ENCODE results near the gene VIP.
A peak's percentile ranks its signal among the peaks of the same experiment; 100 is the strongest.

Gene VIP

GRCh38 chr6:152727507-152727906, 23.1 kb upstream of the VIP start:
- TF ChIP-seq, protein P1, sequence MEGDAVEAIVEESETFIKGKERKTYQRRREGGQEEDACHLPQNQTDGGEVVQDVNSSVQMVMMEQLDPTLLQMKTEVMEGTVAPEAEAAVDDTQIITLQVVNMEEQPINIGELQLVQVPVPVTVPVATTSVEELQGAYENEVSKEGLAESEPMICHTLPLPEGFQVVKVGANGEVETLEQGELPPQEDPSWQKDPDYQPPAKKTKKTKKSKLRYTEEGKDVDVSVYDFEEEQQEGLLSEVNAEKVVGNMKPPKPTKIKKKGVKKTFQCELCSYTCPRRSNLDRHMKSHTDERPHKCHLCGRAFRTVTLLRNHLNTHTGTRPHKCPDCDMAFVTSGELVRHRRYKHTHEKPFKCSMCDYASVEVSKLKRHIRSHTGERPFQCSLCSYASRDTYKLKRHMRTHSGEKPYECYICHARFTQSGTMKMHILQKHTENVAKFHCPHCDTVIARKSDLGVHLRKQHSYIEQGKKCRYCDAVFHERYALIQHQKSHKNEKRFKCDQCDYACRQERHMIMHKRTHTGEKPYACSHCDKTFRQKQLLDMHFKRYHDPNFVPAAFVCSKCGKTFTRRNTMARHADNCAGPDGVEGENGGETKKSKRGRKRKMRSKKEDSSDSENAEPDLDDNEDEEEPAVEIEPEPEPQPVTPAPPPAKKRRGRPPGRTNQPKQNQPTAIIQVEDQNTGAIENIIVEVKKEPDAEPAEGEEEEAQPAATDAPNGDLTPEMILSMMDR (IDR thresholded peaks at IDR 0.05; ENCODE audit: poor library complexity, severe bottlenecking), result no peak
- Histone ChIP-seq H3K27me3 (ENCODE audit: insufficient read depth, poor library complexity, severe bottlenecking) (no peaks in the 10 kb centered on the region), H3K36me3 (ENCODE audit: low read depth) (no peaks in the 10 kb centered on the region), H3K4me1 (ENCODE audit: insufficient read depth, poor library complexity, severe bottlenecking) (peaks cover 11% of the 10 kb centered on the region), H3K27ac (ENCODE audit: poor library complexity, severe bottlenecking) (no peak overlapping the region), H3K9me3 (ENCODE audit: severe bottlenecking) (no peaks in the 10 kb centered on the region), H3K4me3 (ENCODE audit: severe bottlenecking) (no peak overlapping the region)
- DNase-seq (ENCODE audit: low spot score) (no peak), ATAC-seq (ENCODE audit: low read depth) (no peak)

DNA sequence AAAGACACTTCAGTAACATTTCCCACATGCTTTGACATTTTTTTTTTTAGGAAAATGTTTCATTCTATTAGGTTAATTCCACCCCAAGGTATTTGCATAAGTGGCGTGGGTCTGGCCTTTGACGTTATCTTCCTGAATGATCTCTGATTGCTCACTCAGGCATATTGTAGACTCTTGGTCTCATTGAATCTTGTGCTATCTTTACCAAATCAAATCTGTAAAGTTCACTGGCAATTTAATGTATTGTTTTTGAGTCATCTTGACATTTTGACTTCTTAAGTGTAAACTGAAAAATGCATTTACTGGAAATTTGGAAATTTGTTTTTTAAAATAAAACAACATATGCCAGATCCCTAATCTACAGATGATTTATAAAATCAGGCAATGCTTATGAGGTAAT, 16.0 kb upstream of the VIP start:
- Histone ChIP-seq H3K9me3 (ENCODE audit: severe bottlenecking) (no peaks in the 10 kb centered on the region), H3K4me1 (ENCODE audit: insufficient read depth, poor library complexity, severe bottlenecking) (no peaks in the 10 kb centered on the region), H3K36me3 (ENCODE audit: low read depth) (no peaks in the 10 kb centered on the region), H3K27ac (ENCODE audit: poor library complexity, severe bottlenecking) (no peak overlapping the region), H3K27me3 (ENCODE audit: insufficient read depth, poor library complexity, severe bottlenecking) (no peaks in the 10 kb centered on the region), H3K4me3 (ENCODE audit: severe bottlenecking) (no peak overlapping the region)
- DNase-seq (ENCODE audit: low spot score) (no peak), ATAC-seq (ENCODE audit: low read depth) (no peak)
- TF ChIP-seq, protein P1 (IDR thresholded peaks at IDR 0.05; ENCODE audit: poor library complexity, severe bottlenecking), result no peak

DNA sequence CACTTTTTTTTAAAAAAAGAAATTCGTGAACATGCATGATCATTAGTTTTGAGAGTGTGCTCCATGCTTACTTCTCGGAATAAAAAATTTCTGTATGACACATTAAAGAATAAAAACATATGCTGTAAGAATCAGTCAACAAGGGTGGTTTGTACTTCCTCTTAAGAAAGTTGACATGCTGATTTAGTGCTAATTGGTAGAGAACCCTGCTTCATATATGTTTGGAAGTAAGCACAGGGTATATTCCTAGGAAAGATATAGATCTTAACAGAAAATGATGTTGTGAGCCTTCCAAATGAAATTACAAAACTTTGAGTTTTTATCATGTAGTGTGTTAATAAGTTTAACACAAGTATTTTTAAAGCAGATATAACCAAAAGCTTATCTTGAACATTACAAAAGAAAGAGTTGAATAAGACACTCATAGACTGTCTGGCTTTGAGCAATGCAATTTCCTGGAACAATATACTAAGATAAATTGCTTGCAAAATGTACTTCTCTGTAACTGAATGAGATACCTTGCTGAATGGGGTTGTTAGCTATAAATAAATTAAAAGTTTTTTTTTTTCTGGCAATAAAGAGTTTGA, 13.8 kb upstream of the VIP start:
- no peak overlapping the region for H3K4me3 ChIP-seq (ENCODE audit: severe bottlenecking)
- DNase-seq (ENCODE audit: low spot score) (no peak), ATAC-seq (ENCODE audit: low read depth) (no peak)
- H3K27ac ChIP-seq (ENCODE audit: poor library complexity, severe bottlenecking), result no peak overlapping the region
- TF ChIP-seq, protein P1 (IDR thresholded peaks at IDR 0.05; ENCODE audit: poor library complexity, severe bottlenecking), result no peak
- no peaks in the 10 kb centered on the region for H3K27me3 ChIP-seq (ENCODE audit: insufficient read depth, poor library complexity, severe bottlenecking)
- no peaks in the 10 kb centered on the region for H3K36me3 ChIP-seq (ENCODE audit: low read depth)
- no peaks in the 10 kb centered on the region for H3K9me3 ChIP-seq (ENCODE audit: severe bottlenecking)
- H3K4me1 ChIP-seq (ENCODE audit: insufficient read depth, poor library complexity, severe bottlenecking), result no peaks in the 10 kb centered on the region

- peaks cover 12% of the 10 kb centered on the region for H3K4me1 ChIP-seq (ENCODE audit: insufficient read depth, poor library complexity, severe bottlenecking)
- H3K9me3 ChIP-seq (ENCODE audit: severe bottlenecking), result no peaks in the 10 kb centered on the region
- TF ChIP-seq, protein P1 (IDR thresholded peaks at IDR 0.05; ENCODE audit: poor library complexity, severe bottlenecking), result no peak
- no peaks in the 10 kb centered on the region for H3K36me3 ChIP-seq (ENCODE audit: low read depth)
- no peaks in the 10 kb centered on the region for H3K27me3 ChIP-seq (ENCODE audit: insufficient read depth, poor library complexity, severe bottlenecking)
- peak overlapping the region; percentile 48 for H3K27ac ChIP-seq (ENCODE audit: poor library complexity, severe bottlenecking)
- DNase-seq (ENCODE audit: low spot score), result no peak
- ATAC-seq (ENCODE audit: low read depth), result no peak; the same call in 2 of the 3 replicates
- H3K4me3 ChIP-seq (ENCODE audit: severe bottlenecking), result no peak overlapping the region
Measured at GRCh38 chr6:152745509-152746171, 5.0 kb upstream of the VIP start.

DNA sequence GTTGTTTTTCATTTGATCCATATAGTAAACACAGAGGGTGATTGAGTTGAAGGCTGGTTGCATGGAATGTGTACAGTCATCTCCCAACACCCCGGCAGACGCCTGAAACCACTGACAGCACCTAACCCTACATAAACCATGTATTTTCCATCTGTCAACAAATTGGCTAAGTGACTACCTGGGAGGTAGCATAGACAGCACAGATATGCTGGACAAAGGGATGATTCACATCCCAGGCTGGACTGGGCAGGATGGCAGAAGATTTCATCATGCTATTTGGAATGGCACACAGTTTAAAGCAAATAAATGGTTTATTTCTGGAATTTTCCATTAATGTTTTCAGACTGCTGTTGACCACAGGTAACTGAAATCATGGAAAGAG, 4.4 kb upstream of the VIP start:
- TF ChIP-seq, protein P1 (IDR thresholded peaks at IDR 0.05; ENCODE audit: poor library complexity, severe bottlenecking), result no peak
- H3K4me3 ChIP-seq (ENCODE audit: severe bottlenecking), result no peak overlapping the region
- peak overlapping the region; percentile 48 for H3K27ac ChIP-seq (ENCODE audit: poor library complexity, severe bottlenecking)
- ATAC-seq (ENCODE audit: low read depth) (peak; percentile 99), DNase-seq (ENCODE audit: low spot score) (peak; percentile 69)
- H3K4me1 ChIP-seq (ENCODE audit: insufficient read depth, poor library complexity, severe bottlenecking), result peaks cover 12% of the 10 kb centered on the region
- no peaks in the 10 kb centered on the region for H3K9me3 ChIP-seq (ENCODE audit: severe bottlenecking)
- no peaks in the 10 kb centered on the region for H3K36me3 ChIP-seq (ENCODE audit: low read depth)
- H3K27me3 ChIP-seq (ENCODE audit: insufficient read depth, poor library complexity, severe bottlenecking), result no peaks in the 10 kb centered on the region

Measured in RWPE2 (cell line).